Keratinocyte (primary cell): ENCODE measurements around the gene FLT3. TPM values are rescaled to one million over a fixed set of nuclear protein-coding genes. Genes with fewer than 3 reads are reported as not detected.

Experiments
- DNase-seq: peaks from one replicate; pipeline ENCODE4 v3.0.0-alpha.2; 2011; ENCODE audit warnings: low read depth, missing footprints, low spot score
- FAIRE-seq: peaks from 2 replicates; lab custom pipeline; 2011; peaks lifted over from hg19 to GRCh38; lab: Jason Lieb, UNC
- H2AFZ ChIP-seq: 2 replicates; pipeline ENCODE4 v1.6.0; 2012; ENCODE audit warnings: low read length, control low read depth, inconsistent platforms; ENCODE audit not compliant: control insufficient read depth
- H3K27ac ChIP-seq: 2 replicates; pipeline ENCODE4 v1.5.1; 2011; ENCODE audit warnings: low read length; ENCODE audit not compliant: control insufficient read depth, insufficient read depth
- H3K27me3 ChIP-seq: 3 replicates; pipeline ENCODE4 v1.6.0; 2011; ENCODE audit warnings: low read length; ENCODE audit not compliant: control insufficient read depth, insufficient read depth; ENCODE audit errors: extremely low read depth
- H3K36me3 ChIP-seq, 2 experiments: 2 replicates in 1 of 2; 3 replicates in 1 of 2; pipeline ENCODE4 v1.5.1; 2011; ENCODE audit warnings: low read length in 2 of 2, mild to moderate bottlenecking in 1 of 2; ENCODE audit not compliant: control insufficient read depth in 2 of 2, insufficient read depth in 2 of 2; ENCODE audit errors: extremely low read depth in 1 of 2
- H3K4me1 ChIP-seq: 3 replicates; pipeline ENCODE4 v1.5.1; 2011; ENCODE audit warnings: low read length; ENCODE audit not compliant: control insufficient read depth, insufficient read depth; ENCODE audit errors: extremely low read depth
- H3K4me2 ChIP-seq: 3 replicates; pipeline ENCODE4 v1.6.0; 2011; ENCODE audit warnings: low read depth, low read length; ENCODE audit not compliant: control insufficient read depth, insufficient read depth; ENCODE audit errors: extremely low read depth
- H3K4me3 ChIP-seq, 3 experiments: fragments of 200-600 bp in 1 of 3; sonication (generic) in 1 of 3; 2 replicates in 2 of 3; 3 replicates in 1 of 3; pipeline ENCODE4 v1.5.1; 2011 to 2016; ENCODE audit warnings: low read length in 3 of 3, mild to moderate bottlenecking in 3 of 3, control low read depth in 2 of 3, inconsistent platforms in 1 of 3, low read depth in 1 of 3, mixed read lengths in 1 of 3, mixed run types in 1 of 3, moderate library complexity in 1 of 3; ENCODE audit not compliant: control insufficient read depth in 2 of 3, insufficient read depth in 2 of 3; ENCODE audit errors: extremely low read depth in 1 of 3
- H3K79me2 ChIP-seq: 2 replicates; pipeline ENCODE4 v1.6.0; 2012; ENCODE audit warnings: low read length; ENCODE audit not compliant: control insufficient read depth, insufficient read depth
- H3K9ac ChIP-seq: 3 replicates; pipeline ENCODE4 v1.6.0; 2011; ENCODE audit warnings: low read length; ENCODE audit not compliant: control insufficient read depth, insufficient read depth; ENCODE audit errors: extremely low read depth
- H3K9me1 ChIP-seq: 3 replicates; pipeline ENCODE4 v1.6.0; 2011; ENCODE audit warnings: low read length; ENCODE audit not compliant: control insufficient read depth, insufficient read depth; ENCODE audit errors: extremely low read depth
- H3K9me3 ChIP-seq: 2 replicates; pipeline ENCODE4 v1.5.1; 2012; ENCODE audit warnings: low read depth, low read length; ENCODE audit not compliant: control insufficient read depth
- H4K20me1 ChIP-seq: 3 replicates; pipeline ENCODE4 v1.6.0; 2011; ENCODE audit warnings: low read length; ENCODE audit not compliant: control insufficient read depth, insufficient read depth; ENCODE audit errors: extremely low read depth
- CTCF ChIP-seq, 3 experiments: IDR thresholded peaks in 1 of 3; conservative IDR thresholded peaks in 1 of 3; optimal IDR thresholded peaks in 1 of 3; 2 replicates in 2 of 3; 3 replicates in 1 of 3; pipeline versions ENCODE3 to v1.5.1; 2011; ENCODE audit warnings: low read length in 3 of 3, mild to moderate bottlenecking in 3 of 3, moderate library complexity in 2 of 3, control low read depth in 1 of 3, inconsistent platforms in 1 of 3; ENCODE audit not compliant: insufficient read depth in 2 of 3; ENCODE audit errors: extremely low read depth in 1 of 3
- EZH2 ChIP-seq: IDR thresholded peaks from one replicate; pipeline ENCODE4 v1.6.1; 2012; ENCODE audit warnings: inconsistent platforms, mild to moderate bottlenecking, low read length, moderate library complexity
- dilution Hi-C: fragments of 300-500 bp; cut with MboI; formaldehyde crosslinking; loops from one replicate; pipeline ENCODE4 v1.7.0; 2020; ENCODE audit warnings: low sequenced_read_pairs; ENCODE audit not compliant: extremely low pct_ligation_motif_present
- polyA plus RNA-seq, 5 experiments: library from polyadenylated mRNA; depleted of rRNA in 3 of 5; stranded (reverse) in 3 of 5; stranded (forward) in 1 of 5; unstranded in 1 of 5; fragments of >200 nt; gene quantifications; 1 replicate in 1 of 5; 2 replicates in 3 of 5; 3 replicates in 1 of 5; pipeline versions ENCODE4 v1.2.1 to v1.2.3, GENCODE V29; 2011 to 2012; ENCODE audit warnings: missing spikeins in 2 of 5, low read depth in 1 of 5, low replicate concordance in 1 of 5

Gene FLT3
- polyA plus RNA-seq, 1 donor (not counting 4 experiments of a cell fraction or from before 2014, with no cell fraction given): not detected

- Histone ChIP-seq H3K36me3 (no peaks in the 10 kb centered on the region), H4K20me1 (no peaks in the 10 kb centered on the region), H3K9ac (no peak within 1 kb of the TSS), H3K4me1 (peaks cover 8% of the 10 kb centered on the region), H3K4me2 (no peak within 1 kb of the TSS), H3K27ac (no peak within 1 kb of the TSS), H3K9me1 (no peaks in the 10 kb centered on the region), H3K4me3 (no peak within 1 kb of the TSS), H3K9me3 (no peaks in the 10 kb centered on the region), H3K79me2 (no peaks in the 10 kb centered on the region), H3K27me3 (peaks cover 9% of the 10 kb centered on the region), H2AFZ (no peak within 1 kb of the TSS)
- dilution Hi-C loops: no loop called here
- no peak for FAIRE-seq
- TF ChIP-seq CTCF (optimal IDR thresholded peaks at IDR 0.05 in 1 of 3, IDR thresholded peaks at IDR 0.05 in 1 of 3, conservative IDR thresholded peaks at IDR 0.05 in 1 of 3; ENCODE audit: extremely low read depth in 1 of 3, insufficient read depth in 2 of 3, low read length in 3 of 3) (no peak), EZH2 (no peak)
- no peak for DNase-seq
These were observed 111.9 kb downstream of the FLT3 start, which contains the start of gene URAD for GRCh38 chr13:27988520-27988919. Gene URAD (minus strand): TSS chr13:27988693. CDS start chr13:27988637, 56 bp downstream.

- no peaks in the 10 kb centered on the region for H3K4me1 ChIP-seq
- DNase-seq: no peak
- H3K9me3 ChIP-seq: no peaks in the 10 kb centered on the region
- no peak for FAIRE-seq
- no peak for TF ChIP-seq EZH2
- TF ChIP-seq CTCF (optimal IDR thresholded peaks at IDR 0.05 in 1 of 3, IDR thresholded peaks at IDR 0.05 in 1 of 3, conservative IDR thresholded peaks at IDR 0.05 in 1 of 3; ENCODE audit: extremely low read depth in 1 of 3, insufficient read depth in 2 of 3, low read length in 3 of 3): no peak
- no peaks in the 10 kb centered on the region for H3K79me2 ChIP-seq
- H3K36me3 ChIP-seq: no peaks in the 10 kb centered on the region
- H2AFZ ChIP-seq: no peak overlapping the region
- peaks cover 38% of the 10 kb centered on the region for H3K27me3 ChIP-seq
- no peaks in the 10 kb centered on the region for H4K20me1 ChIP-seq
- no peak overlapping the region for H3K9ac ChIP-seq
- no peak overlapping the region for H3K4me3 ChIP-seq
- H3K27ac ChIP-seq: no peak overlapping the region
- dilution Hi-C loops: no loop called here
- no peaks in the 10 kb centered on the region for H3K9me1 ChIP-seq
- no peak overlapping the region for H3K4me2 ChIP-seq
These were observed 114.8 kb downstream of the FLT3 start for GRCh38 chr13:27985600-27985999.
